ENCODE results near the gene ATG10.
A peak's percentile ranks its signal among the peaks of the same experiment; 100 is the strongest.
"Not testable (repeated sequence)": the region's sequence is repeated elsewhere in the genome, so short reads cannot be mapped to it uniquely, and the experiment has no call there.

Gene ATG10

GRCh38 chr5:81971712-81972491 lies at the start of gene ATG10:
TSS of gene ATG10 (plus strand) at chr5:81972023. CDS start at chr5:81987571, 15,548 bp downstream.
- H3K4me3 ChIP-seq (ENCODE audit: low read length): peak within 1 kb of the TSS; percentile 97
- no peak for TF ChIP-seq ZNF274 (IDR thresholded peaks at IDR 0.05; ENCODE audit: low read depth, low read length)

GRCh38 chr5:81922854-81923279 lies 49.0 kb upstream of the ATG10 start:
- no peak overlapping the region for H3K4me3 ChIP-seq (ENCODE audit: low read length)
- no peak for TF ChIP-seq ZNF274 (IDR thresholded peaks at IDR 0.05; ENCODE audit: low read depth, low read length)

- TF ChIP-seq ZNF274 (IDR thresholded peaks at IDR 0.05; ENCODE audit: low read depth, low read length): no peak
- no peak overlapping the region for H3K4me3 ChIP-seq (ENCODE audit: low read length)
Observed at GRCh38 chr5:81924442-81924841, 47.4 kb upstream of the ATG10 start.

GRCh38 chr5:81925009-81925408 lies 46.8 kb upstream of the ATG10 start:
- H3K4me3 ChIP-seq (ENCODE audit: low read length): no peak overlapping the region
- TF ChIP-seq ZNF274 (IDR thresholded peaks at IDR 0.05; ENCODE audit: low read depth, low read length): no peak

- H3K4me3 ChIP-seq (ENCODE audit: low read length): no peak overlapping the region
- TF ChIP-seq ZNF274 (IDR thresholded peaks at IDR 0.05; ENCODE audit: low read depth, low read length): no peak
Observed at GRCh38 chr5:81925981-81926380, 45.8 kb upstream of the ATG10 start.

- no peak for TF ChIP-seq ZNF274 (IDR thresholded peaks at IDR 0.05; ENCODE audit: low read depth, low read length)
- no peak overlapping the region for H3K4me3 ChIP-seq (ENCODE audit: low read length)
Observed at GRCh38 chr5:81936066-81936465, 35.8 kb upstream of the ATG10 start.

- no peak overlapping the region for H3K4me3 ChIP-seq (ENCODE audit: low read length)
- TF ChIP-seq ZNF274 (IDR thresholded peaks at IDR 0.05; ENCODE audit: low read depth, low read length): no peak
Observed at GRCh38 chr5:81936750-81937149, 35.1 kb upstream of the ATG10 start.

- TF ChIP-seq ZNF274 (IDR thresholded peaks at IDR 0.05; ENCODE audit: low read depth, low read length): no peak
- no peak overlapping the region for H3K4me3 ChIP-seq (ENCODE audit: low read length)
Observed at GRCh38 chr5:81942746-81943145, 29.1 kb upstream of the ATG10 start.

GRCh38 chr5:81948349-81948748 lies 23.5 kb upstream of the ATG10 start:
- no peak overlapping the region for H3K4me3 ChIP-seq (ENCODE audit: low read length)
- TF ChIP-seq ZNF274 (IDR thresholded peaks at IDR 0.05; ENCODE audit: low read depth, low read length): no peak

- TF ChIP-seq ZNF274 (IDR thresholded peaks at IDR 0.05; ENCODE audit: low read depth, low read length): no peak
- no peak overlapping the region for H3K4me3 ChIP-seq (ENCODE audit: low read length)
Observed at GRCh38 chr5:81949462-81949861, 22.4 kb upstream of the ATG10 start.

GRCh38 chr5:81950996-81951395 lies 20.8 kb upstream of the ATG10 start:
- TF ChIP-seq ZNF274 (IDR thresholded peaks at IDR 0.05; ENCODE audit: low read depth, low read length): no peak
- no peak overlapping the region for H3K4me3 ChIP-seq (ENCODE audit: low read length)

GRCh38 chr5:81954796-81955195 lies 17.0 kb upstream of the ATG10 start:
- not testable (repeated sequence) for H3K4me3 ChIP-seq (ENCODE audit: low read length)

- H3K4me3 ChIP-seq (ENCODE audit: low read length): not testable (repeated sequence)
Observed at GRCh38 chr5:81958129-81958528, 13.7 kb upstream of the ATG10 start.

GRCh38 chr5:81961651-81962440 lies 10.0 kb upstream of the ATG10 start:
- TF ChIP-seq ZNF274 (IDR thresholded peaks at IDR 0.05; ENCODE audit: low read depth, low read length): no peak
- H3K4me3 ChIP-seq (ENCODE audit: low read length): no peak overlapping the region

- TF ChIP-seq ZNF274 (IDR thresholded peaks at IDR 0.05; ENCODE audit: low read depth, low read length): no peak
Observed at GRCh38 chr5:81963544-81963943, 8.3 kb upstream of the ATG10 start.

More at GRCh38 chr5:81963544-81963943, 8.3 kb upstream of the ATG10 start:
- H3K4me3 ChIP-seq (ENCODE audit: low read length): no peak overlapping the region
